KBM-7 (cell line): Measurements from ENCODE around the gene GATA3.

Experiments
- DNase-seq: peaks from one replicate; pipeline ENCODE4 v3.0.0-alpha.2; 2015
- in situ Hi-C: fragments of 300-500 bp; cut with MboI; formaldehyde crosslinking; loops from 2 replicates; pipeline ENCODE4 v1.14.3; 2020; ENCODE audit warnings: low sequenced_read_pairs, low pct_unique_long_range_greater_than_20kb, mixed read lengths

GATA3 gene

GRCh38 chr10:8049045-8049864 is 5.2 kb upstream of the GATA3 start:
- no peak for DNase-seq
- in situ Hi-C loops: no loop called here

GRCh38 chr10:8049865-8050555 is 4.5 kb upstream of the GATA3 start:
- in situ Hi-C loops: no loop called here
- no peak for DNase-seq

DNA sequence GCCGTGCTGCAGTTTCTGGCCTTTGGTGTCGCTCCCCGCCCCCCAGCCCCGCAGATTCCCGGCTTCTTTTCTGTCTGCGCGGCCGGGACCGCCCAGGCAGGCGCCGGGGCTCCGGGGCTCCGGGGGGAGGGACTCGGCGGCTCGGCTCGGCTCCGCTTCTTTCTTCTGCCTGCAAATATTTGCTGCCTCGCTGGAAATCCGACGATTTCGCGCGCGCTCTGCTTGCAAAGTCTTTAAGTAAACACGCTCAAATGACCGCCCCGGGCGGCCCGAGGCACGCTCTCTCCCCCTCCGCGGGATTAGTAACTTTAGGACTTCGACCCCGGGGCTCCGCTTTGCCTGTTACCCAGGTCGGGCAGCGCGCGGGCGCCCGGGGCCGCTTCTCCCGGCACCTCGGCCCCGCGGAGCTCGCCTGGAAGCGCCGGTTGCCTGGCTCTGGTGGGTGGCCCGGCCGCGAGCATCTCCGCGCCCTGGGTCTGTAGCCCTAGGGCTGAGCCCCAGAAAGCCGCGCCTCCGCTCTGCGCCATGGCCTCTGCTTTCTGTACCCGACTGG is 3.9 kb upstream of the GATA3 start:
- in situ Hi-C loops: no loop called here
- DNase-seq: no peak

DNA sequence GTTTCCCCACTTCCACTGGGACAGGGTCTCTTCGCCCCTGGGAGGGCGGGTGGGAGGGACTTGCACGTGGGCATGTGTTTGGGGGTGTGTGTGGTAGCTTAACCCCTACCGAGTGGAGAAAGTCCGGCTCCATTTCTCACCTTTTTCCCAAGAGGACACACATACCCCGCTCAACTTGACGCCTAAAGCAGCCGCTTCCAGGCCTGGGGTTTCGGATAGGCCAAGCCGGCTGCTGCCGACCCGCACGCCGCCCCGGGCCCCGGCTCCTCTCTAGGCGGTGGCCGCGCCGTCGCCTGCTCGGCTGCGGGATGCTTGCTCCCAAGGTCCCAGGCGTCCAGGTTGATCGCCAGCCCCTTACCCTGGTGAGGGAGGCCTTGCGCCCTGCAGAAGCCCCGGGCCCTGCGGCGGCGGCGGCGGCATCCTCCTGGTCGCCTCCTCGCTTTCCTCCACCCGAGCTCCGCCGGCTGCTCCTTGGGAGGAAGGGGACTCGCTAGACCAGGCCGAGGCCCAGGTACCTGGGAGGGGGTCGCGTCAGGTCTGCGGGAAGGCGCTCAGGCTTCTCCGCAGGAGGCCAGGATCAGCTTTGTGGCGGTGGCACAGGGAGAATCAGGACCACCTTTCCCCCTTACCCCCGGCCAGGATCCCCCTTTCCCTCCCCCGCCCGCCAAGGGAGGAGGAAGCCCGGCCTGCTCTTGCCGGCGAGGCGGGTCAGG is 3.2 kb upstream of the GATA3 start:
- DNase-seq: no peak
- in situ Hi-C loops: no loop called here

DNA sequence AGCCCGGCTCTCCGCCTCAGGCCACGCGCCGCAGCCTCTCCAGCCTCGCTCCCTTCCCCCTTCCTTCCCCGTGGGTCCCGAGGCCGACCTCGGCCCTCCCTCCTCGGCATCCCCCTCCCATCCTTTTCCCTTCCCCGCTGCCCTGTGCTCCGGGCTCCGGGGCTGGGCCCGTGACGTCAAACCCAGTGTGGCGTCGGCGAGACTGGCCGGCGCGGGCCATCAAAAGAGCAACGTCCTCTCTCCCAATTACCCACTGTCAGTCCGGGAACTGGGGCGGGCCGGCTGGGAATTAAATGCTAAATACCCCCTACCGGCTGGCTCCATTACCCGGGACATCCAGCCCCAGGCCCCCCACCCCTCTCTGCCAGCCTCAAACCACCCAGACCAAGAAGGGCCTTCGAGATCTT is 2.6 kb upstream of the GATA3 start:
- DNase-seq: no peak
- in situ Hi-C loops: no loop called here

DNA sequence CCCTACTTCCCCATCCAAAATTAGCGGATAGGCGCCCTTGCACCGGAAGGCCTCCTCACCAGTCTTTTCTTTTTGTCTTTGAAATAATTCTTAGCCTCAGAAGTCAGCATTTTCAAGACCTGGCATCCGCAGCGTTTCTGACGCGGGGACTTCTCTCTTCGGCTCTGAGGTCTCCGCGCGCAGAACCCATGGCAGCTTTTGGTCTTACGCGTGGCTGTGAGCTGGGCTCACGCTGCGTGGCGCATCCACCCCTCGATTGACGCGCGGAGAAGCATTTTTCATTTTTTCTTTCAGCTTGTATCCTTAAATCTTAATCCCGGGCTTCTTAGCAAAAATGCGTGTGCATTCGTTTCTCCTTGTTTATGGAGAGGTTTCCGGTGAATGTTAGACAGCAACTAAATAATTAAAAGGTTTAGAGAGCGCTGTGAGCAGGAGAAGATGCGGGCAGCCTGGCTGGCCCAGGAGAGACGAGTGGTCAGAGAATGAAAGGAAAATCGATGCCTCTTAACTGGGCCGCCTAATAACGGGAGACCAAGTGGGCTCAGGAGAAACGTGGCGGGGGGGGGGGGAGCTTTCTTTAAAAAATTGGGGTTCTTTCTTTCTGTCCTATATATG is 2.0 kb upstream of the GATA3 start:
- no peak for DNase-seq
- in situ Hi-C loops: no loop called here

DNA sequence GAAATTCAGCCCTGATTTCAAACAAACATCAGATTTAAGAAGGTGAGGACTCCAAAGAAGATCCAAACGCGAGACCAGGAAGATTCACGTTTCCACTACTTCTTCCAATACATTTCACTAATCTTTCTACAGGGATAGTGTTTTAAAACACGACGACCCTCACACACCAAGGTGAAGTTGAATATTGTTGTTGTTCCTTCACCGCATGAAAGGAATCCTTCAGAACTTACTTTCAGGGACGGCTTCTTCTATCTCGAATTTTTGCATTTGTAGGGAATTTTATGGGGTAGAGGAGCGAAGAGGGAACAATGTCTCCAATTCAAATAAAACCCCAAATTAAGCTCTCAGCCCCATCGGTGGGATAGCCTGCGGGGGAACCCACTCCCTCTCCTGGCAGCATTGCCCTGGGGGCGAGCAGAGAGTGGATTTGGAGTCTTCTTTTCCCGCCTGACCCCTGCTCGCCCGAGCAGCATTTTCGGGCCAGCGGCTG is 1.5 kb upstream of the GATA3 start:
- in situ Hi-C loops: no loop called here
- no peak for DNase-seq

- peak; percentile 82 for DNase-seq
- in situ Hi-C loops: no loop called here
These were observed 843 bp upstream of the GATA3 start for GRCh38 chr10:8053446-8054243.

GRCh38 chr10:8054244-8054493 is 319 bp upstream of the GATA3 start:
- in situ Hi-C loops: no loop called here
- no peak for DNase-seq

- DNase-seq: no peak
- in situ Hi-C loops: no loop called here
These were observed 1.2 kb downstream of the GATA3 start for GRCh38 chr10:8055420-8056349.

DNA sequence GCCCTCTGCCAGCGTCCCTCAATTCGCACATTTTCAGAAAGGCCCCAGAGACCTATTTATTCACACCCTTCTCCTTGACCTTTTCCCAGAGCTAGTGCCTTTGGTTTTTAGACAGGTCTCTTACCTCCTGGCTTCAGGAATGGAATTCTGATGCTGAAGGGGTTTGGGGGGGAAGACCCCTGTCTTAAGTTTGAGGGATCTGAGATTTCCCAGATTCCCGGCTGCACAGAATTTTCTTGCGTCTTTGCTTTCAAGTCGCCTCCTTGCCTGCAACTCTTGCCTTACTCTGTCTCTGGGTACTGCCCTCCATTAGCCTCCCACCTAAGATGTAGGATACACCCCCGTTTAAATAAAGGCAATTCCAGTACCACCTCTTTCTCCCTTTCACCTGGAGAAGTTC is 1.9 kb downstream of the GATA3 start:
- DNase-seq: no peak
- in situ Hi-C loops: no loop called here

- in situ Hi-C loops: no loop called here
- no peak for DNase-seq
These were observed 2.4 kb downstream of the GATA3 start for GRCh38 chr10:8056871-8057331.

DNA sequence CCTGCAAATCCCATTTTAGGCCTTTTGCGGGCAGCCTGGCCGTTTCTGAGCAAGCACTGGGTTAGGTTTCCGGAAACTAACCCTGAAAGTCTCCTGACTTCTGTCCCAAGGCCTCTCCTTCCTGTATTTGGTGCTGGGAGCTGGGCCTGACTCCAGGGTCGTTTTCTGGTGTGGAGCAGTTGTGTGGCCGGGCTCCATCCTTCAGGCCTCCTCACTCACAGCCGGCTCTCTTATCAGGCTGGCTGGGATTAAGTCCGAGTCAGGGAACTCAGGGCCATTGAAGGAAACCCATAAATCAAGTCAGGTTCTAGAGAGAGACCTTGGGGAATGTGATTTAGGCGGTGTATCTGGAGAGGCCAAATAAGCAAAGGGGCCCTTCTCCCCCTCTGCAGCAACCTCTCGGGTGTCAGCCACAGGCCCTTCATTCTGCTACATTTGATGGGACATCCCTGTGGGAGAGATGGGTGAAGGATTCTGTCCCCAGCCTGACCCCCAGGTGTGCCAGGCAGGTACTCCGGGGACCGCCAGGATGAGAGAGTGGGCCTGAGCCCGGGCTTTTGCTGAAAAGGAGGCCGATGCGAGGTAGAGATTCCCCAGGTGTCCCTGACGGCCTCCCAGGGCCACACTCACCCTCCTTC is 3.3 kb downstream of the GATA3 start:
- in situ Hi-C loops: no loop called here
- DNase-seq: no peak

GRCh38 chr10:8058274-8059111 is 4.0 kb downstream of the GATA3 start:
- in situ Hi-C loops: no loop called here
- DNase-seq: no peak

DNA sequence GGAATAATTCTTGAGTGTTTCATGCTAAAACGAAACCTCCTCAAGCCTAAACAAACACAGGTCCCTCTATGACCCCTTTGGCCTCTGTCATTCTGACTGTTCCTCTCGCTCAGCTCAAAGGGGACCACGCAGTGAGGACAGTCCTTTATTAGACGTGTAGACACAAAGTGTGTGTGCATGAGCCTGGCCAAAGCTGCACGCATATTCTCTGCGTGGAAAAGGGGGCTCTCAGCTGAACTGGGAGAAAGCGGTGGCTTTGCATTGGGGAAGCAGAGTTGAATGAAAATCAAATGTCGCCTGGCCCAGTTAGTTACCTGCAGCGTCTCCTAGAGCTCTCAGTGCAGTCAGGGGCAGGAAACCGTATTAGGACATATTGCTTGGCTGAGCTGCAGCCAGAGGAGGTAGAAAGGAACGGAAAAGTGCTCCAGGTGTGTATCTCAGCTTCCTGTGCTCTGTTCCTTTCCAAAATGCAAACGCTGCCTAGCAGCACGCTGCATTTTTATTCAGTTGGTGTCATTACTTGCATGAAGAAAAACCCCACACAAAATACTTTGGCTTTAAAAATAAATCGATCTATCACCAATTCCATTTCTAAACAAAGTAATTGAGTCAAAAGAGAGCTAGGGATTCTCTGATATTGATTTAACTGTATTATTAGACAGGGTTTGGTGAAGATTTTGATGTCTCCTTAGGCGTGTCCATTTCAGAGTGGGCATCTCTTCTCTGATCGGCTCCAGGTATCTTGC is 4.9 kb downstream of the GATA3 start:
- no peak for DNase-seq
- in situ Hi-C loops: no loop called here
